Endothelial cell (in vitro differentiated cells): ENCODE results near the gene BPIFA3. TPM values are rescaled to one million over a fixed set of nuclear protein-coding genes. Genes with fewer than 3 reads are reported as not detected.

ENCODE experiments used
- DNase-seq: peaks from one replicate; pipeline ENCODE4 v3.0.0; 2021; ENCODE audit warnings: low spot score
- H3K27ac Mint-ChIP-seq: one replicate; pipeline ENCODE4 v1.8.0; 2021; ENCODE audit warnings: mixed read lengths, inconsistent platforms; ENCODE audit not compliant: unreplicated experiment
- H3K27me3 Mint-ChIP-seq: one replicate; pipeline ENCODE4 v1.8.0; 2021; ENCODE audit warnings: mild to moderate bottlenecking, moderate library complexity, mixed read lengths, inconsistent platforms; ENCODE audit not compliant: unreplicated experiment
- H3K36me3 Mint-ChIP-seq: one replicate; pipeline ENCODE4 v1.8.0; 2021; ENCODE audit warnings: mild to moderate bottlenecking, low read depth, mixed read lengths, inconsistent platforms; ENCODE audit not compliant: unreplicated experiment
- H3K4me1 Mint-ChIP-seq: one replicate; pipeline ENCODE4 v1.8.0; 2021; ENCODE audit warnings: mild to moderate bottlenecking, mixed read lengths, inconsistent platforms; ENCODE audit not compliant: unreplicated experiment
- H3K4me3 Mint-ChIP-seq: one replicate; pipeline ENCODE4 v1.8.0; 2021; ENCODE audit warnings: mild to moderate bottlenecking, mixed read lengths, inconsistent platforms; ENCODE audit not compliant: unreplicated experiment
- H3K9me3 Mint-ChIP-seq: one replicate; pipeline ENCODE4 v1.8.0; 2021; ENCODE audit warnings: mixed read lengths, inconsistent platforms; ENCODE audit not compliant: unreplicated experiment
- CTCF ChIP-seq: fragments of 200-600 bp; sonication (generic); IDR thresholded peaks from one replicate; pipeline ENCODE4 v1.5.0; 2021; ENCODE audit warnings: antibody characterized with exemption; ENCODE audit not compliant: unreplicated experiment
- total RNA-seq: library from RNA; stranded (reverse); fragmentation: NEBNext Ultra II Directional; extraction: Animal tissue kit (Norgen Biotek cat#: 25700); gene quantifications from one replicate; pipeline ENCODE4 v1.2.1, GENCODE V29; 2021; ENCODE audit not compliant: unreplicated experiment

Gene BPIFA3
- total RNA-seq, 1 donor from 2014 or later = not detected

DNA sequence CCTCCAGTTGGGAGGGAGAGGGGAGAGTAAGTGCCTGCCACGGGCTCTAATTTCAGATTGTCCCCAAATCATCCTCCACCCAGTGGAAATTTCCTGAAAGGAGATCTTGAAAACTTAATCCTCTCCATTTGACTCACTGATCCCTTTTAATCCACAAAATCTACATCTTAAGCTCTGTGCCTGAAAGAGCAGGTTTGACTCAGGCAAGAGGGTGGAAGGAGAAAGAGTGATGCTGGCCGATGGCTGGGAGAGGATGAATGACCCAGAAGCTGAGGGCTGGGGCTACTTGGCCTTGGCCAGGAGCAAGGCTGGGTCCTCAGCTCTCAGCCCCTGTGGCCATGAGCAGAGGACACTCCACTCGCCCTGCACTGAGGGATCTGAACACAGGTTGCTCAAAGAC, 41.1 kb upstream of the BPIFA3 start:
- no peak overlapping the region for H3K4me3 Mint-ChIP-seq
- H3K27ac Mint-ChIP-seq = no peak overlapping the region
- no peaks in the 10 kb centered on the region for H3K27me3 Mint-ChIP-seq

DNA sequence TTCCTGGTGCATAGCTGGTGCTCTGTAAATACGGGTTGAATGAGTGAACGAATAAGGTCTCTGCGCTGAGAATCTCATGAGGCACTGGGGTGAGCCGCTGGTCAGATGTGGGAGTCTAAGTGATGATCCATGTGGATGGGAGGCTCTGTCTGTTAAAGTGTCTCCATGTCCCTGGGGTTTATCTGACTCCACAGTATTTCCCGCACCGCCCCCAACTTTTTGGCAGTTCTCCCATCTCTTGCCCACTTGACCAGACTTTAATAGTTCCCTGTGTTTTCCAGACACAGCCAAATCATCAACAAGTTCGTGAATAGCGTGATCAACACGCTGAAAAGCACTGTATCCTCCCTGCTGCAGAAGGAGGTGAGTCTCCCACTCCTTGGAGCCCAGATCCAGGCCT, 39.3 kb upstream of the BPIFA3 start:
- TF ChIP-seq CTCF = no peak
- Mint-ChIP-seq H3K4me3 (no peak overlapping the region), H3K4me1 (no peaks in the 10 kb centered on the region), H3K9me3 (no peaks in the 10 kb centered on the region), H3K27me3 (peaks cover 2% of the 10 kb centered on the region), H3K36me3 (no peaks in the 10 kb centered on the region), H3K27ac (no peak overlapping the region)
- no peak for DNase-seq

More for the DNA sequence above, 41.1 kb upstream of the BPIFA3 start:
- DNase-seq = no peak
- no peaks in the 10 kb centered on the region for H3K9me3 Mint-ChIP-seq
- H3K4me1 Mint-ChIP-seq = no peaks in the 10 kb centered on the region
- TF ChIP-seq CTCF = no peak
- no peaks in the 10 kb centered on the region for H3K36me3 Mint-ChIP-seq

GRCh38 chr20:33178726-33179125, 38.4 kb upstream of the BPIFA3 start:
- no peak for TF ChIP-seq CTCF
- H3K27me3 Mint-ChIP-seq = peaks cover 5% of the 10 kb centered on the region
- H3K4me1 Mint-ChIP-seq = no peaks in the 10 kb centered on the region
- H3K9me3 Mint-ChIP-seq = no peaks in the 10 kb centered on the region
- H3K4me3 Mint-ChIP-seq = no peak overlapping the region
- no peak for DNase-seq
- H3K27ac Mint-ChIP-seq = no peak overlapping the region
- no peaks in the 10 kb centered on the region for H3K36me3 Mint-ChIP-seq

GRCh38 chr20:33180169-33180568, 37.0 kb upstream of the BPIFA3 start:
- Mint-ChIP-seq H3K4me3 (no peak overlapping the region), H3K4me1 (no peaks in the 10 kb centered on the region), H3K36me3 (no peaks in the 10 kb centered on the region), H3K27me3 (peaks cover 5% of the 10 kb centered on the region), H3K27ac (no peak overlapping the region), H3K9me3 (no peaks in the 10 kb centered on the region)
- no peak for DNase-seq
- TF ChIP-seq CTCF = no peak

DNA sequence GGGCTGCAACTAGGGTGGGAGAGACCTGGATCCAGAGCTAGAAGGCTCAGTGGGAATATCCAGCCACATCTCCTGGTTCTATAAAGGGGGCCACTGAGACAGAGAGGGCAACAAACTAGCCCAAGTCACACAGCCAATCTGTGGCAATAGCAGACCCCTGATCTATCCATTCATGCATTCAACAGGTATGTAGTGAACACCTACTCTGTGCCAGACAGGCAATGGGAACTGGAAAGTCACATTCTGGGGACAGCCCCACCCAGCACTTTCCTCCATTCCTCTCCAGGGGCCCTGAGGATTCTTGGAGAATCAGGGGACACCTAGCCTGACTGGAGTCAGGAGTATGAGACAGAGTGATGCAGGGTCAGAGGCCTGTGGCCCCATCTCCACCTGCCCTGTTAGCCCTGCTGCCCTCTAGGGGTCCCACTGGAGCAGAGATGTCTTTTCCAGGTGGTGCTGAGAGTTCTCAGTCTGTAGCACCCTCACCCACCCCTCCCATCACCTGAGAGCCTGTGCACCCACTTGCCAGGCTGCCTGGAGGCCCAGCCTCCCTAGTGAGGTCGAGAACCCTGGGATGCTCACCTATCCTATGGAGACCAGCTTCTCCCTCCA, 35.6 kb upstream of the BPIFA3 start:
- Mint-ChIP-seq H3K4me1 (no peaks in the 10 kb centered on the region), H3K9me3 (no peaks in the 10 kb centered on the region), H3K36me3 (no peaks in the 10 kb centered on the region), H3K27me3 (peaks cover 5% of the 10 kb centered on the region), H3K4me3 (no peak overlapping the region), H3K27ac (no peak overlapping the region)
- no peak for TF ChIP-seq CTCF
- no peak for DNase-seq
